Measurements from ENCODE around the gene SPATA2.

SPATA2 gene

DNA sequence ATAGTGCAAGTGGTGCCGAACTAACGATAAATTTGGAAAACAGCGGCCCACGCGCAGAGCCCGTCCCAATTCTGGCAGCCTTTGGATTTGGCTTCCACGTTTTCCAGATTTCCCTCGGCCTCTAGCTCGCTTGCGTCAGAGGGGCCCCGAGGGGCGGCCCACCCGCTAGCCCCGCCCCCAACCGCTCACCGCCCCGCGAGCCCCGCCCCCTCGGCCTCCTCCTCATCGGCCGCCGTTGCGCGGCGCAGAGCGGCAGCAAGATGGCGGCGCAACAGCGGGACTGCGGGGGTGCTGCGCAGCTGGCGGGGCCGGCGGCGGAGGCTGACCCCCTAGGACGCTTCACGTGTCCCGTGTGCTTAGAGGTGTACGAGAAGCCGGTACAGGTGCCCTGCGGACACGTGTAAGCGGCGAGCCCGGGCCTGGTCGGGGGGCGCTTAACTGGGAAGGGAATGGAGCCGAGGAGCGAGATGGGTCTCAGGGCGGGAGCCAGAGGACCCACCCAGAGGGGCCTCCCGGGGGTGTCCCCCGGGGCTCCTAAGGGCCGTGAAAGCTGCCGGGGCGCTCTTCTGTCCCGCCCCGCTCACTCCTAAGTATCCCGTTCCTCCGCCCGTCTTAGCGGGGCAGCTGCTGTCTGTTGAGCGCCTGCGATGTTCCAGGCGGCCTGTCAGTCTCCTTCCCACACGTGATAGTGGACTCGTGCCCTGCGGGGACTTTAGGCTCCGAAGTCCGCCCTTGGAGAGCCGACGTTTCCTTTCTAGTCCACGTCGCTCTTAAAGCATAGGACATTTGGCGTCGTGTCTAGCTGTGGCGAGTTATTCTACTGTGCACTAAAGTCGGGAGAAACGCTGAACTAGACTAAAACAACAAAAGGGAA lies 21.1 kb upstream of the SPATA2 start, which contains the start of gene RNF114:
Gene RNF114 (plus strand): TSS at position 245 of the 874 bp plus-strand sequence. CDS start 16 bp downstream, at position 261.
- peak; percentile 82 to 92 for DNase-seq (ENCODE audit: low read depth in 1 of 2, low spot score in 1 of 2)

DNA sequence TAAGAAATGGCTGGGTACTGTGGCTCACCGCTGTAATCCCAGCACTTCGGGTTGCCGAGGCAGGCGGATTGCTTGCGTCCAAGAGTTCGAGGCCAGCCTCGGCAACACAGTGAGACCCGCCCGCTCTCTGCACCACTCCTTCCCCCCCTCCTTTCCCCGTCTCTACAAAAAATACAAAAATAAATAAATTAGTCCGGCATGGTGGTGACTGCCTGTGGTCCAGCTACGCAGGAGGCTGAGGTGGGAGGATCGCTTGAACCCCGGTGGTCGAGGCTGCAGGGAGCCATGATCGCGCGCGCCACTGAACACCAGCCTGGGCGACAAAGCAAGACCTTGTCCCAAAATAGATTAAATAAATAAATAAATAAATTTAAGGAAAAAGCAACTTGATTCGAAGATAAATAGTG lies 20.4 kb upstream of the SPATA2 start:
- no peak for DNase-seq (ENCODE audit: low read depth in 1 of 2, low spot score in 1 of 2)

DNA sequence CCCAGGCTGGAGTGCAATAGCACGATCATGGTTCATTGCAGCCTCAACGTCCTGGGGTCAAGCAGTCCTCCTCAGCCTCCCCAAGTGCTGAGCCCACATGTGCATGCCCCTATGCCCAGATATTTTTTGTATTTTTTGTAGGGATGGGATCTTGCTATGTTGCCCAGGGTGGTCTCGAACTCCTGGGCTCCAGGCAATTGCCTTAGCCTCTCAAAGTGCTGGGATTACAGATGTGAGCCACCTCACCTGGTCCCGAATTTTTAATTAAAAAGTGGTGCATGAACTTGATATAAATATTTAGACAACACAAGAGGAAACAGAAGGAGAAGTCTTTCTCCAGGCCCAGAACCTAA lies 13.8 kb upstream of the SPATA2 start:
- no peak for DNase-seq (ENCODE audit: low read depth in 1 of 2, low spot score in 1 of 2)

DNA sequence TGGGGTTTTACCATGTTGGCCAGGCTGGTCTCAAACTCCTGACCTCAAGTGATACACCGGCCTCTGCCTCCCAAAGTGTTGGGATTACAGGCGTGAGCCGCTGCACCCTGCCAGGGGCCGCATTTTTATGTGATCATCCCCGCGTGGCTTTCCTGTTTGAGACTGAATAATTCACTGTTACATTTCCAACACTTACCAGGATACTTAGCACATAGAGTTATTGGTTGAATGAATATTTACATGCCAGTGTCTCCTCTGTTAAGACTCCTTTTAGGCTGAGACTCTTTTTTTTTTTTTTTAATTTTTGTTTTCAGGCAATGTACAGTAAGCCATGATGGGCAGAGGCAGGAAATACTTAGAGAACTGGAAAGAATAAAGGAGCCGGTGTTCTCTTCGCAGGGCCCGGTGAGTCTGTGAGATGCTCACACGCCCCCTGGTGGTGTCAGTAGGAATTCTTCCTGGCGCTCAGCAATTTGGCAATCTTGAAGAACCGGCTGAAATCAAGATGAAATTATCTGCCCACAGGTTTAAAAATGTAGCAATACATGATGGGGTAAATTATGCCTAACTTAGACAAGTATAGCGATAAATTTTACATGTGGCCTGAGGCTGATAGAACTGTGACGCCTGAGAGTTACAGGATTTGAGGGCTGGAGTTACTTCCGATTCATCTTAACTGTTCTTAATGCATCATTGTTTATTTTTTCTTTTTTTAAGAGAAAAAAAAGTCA lies 13.2 kb upstream of the SPATA2 start:
- peak; percentile 52 to 63 for DNase-seq (ENCODE audit: low read depth in 1 of 2, low spot score in 1 of 2)

DNA sequence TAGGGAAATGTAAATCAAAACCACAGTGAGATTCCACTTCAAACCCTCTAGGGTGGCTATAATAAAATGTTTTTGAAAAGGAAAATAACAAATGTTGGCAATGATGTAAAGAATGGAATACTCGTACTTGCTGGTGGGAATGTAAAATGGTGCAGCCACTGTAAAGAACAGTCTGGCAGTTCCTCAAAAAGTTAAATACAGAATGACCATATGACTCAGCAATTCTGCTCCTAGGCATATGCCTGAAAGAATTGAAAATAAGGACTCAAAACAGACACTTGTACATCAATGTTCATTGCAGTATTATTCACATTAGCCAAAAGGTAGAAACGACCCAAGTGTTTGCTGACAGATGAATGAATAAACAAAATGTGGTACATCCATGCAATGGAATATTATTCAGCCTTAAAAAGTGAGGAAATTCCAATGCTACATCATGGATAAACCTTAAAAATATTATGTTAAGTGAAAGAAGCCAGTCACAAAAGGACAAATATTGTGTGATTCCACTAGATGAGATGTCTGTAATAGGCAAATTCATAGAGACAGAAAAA lies 10.6 kb upstream of the SPATA2 start:
- no peak for DNase-seq (ENCODE audit: low read depth in 1 of 2, low spot score in 1 of 2)

DNA sequence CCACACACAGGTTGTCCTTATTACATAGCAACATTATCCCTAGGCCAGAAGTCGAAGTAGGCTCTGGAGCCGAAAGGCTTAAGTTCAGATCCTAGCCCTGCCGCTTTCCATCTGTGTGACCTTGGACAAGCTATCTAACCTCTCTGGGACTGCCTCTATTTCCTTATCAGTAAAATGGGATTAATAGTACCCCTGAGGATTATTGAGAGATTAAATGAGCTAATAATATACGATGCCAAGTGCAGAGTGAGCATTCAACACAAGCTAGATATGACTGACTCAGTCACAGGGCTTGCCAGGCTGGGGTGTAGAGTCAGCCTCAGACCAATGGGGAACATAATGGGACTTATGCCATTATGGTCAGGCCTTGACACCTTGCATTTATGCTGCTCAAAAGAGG lies 8.9 kb upstream of the SPATA2 start:
- no peak for DNase-seq (ENCODE audit: low read depth in 1 of 2, low spot score in 1 of 2)

DNA sequence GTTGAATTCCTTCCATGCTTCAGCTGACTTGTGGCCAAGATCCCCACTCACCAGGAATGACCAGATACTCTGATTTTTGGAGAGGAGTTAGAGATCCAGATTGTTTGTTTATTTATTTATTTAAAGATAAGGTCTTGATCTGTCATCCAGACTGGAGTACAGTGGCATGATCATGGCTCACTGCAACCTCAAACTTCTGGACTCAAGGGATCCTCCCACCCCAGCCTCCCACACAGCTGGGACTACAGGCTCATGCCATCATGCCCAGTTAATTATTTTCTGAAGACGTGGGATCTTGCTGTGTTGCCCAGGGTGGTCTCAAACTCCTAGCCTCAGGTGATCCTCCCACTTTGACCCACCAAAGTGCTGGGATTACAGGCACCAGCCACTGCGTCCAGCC lies 4.1 kb upstream of the SPATA2 start:
- DNase-seq (ENCODE audit: low read depth in 1 of 2, low spot score in 1 of 2): no peak

DNA sequence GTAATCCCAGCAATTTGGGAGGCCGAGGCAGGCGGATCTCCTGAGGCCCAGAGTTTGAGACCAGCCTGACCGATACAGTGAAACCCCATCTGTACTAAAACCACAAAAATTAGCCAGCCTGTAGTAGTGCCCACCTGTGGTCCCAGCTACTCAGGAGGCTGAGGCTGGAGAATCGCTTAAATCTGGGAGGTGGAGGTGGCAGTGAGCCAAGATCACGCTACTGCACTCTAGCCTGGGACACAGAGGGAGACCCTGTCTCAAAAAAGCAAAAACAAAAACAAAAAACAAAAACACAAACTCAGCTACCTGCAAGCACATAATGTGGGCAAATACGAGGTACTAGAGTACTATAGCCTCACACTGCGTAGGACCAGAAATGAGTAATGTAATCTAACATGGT lies 3.7 kb upstream of the SPATA2 start:
- no peak for DNase-seq (ENCODE audit: low read depth in 1 of 2, low spot score in 1 of 2)

DNA sequence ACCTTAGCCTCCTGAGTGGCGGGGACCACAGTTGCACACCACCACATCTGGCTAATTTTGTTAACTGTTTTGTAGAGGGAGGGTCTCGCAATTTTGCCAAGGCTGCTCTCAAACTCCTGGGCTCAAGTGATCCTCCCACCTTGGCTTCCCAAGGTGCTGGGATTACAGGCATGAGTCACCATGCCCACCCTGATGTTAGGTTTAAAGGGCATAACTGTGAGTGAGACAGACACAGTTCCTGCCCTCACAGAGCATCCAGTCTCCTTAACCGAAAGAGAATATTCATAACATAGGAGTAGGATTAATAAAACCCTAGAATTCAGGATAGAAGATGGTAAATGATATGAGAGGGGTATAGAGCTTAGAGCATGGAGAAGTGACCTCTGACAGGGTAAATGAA lies 3.1 kb upstream of the SPATA2 start:
- DNase-seq (ENCODE audit: low read depth in 1 of 2, low spot score in 1 of 2): no peak

DNA sequence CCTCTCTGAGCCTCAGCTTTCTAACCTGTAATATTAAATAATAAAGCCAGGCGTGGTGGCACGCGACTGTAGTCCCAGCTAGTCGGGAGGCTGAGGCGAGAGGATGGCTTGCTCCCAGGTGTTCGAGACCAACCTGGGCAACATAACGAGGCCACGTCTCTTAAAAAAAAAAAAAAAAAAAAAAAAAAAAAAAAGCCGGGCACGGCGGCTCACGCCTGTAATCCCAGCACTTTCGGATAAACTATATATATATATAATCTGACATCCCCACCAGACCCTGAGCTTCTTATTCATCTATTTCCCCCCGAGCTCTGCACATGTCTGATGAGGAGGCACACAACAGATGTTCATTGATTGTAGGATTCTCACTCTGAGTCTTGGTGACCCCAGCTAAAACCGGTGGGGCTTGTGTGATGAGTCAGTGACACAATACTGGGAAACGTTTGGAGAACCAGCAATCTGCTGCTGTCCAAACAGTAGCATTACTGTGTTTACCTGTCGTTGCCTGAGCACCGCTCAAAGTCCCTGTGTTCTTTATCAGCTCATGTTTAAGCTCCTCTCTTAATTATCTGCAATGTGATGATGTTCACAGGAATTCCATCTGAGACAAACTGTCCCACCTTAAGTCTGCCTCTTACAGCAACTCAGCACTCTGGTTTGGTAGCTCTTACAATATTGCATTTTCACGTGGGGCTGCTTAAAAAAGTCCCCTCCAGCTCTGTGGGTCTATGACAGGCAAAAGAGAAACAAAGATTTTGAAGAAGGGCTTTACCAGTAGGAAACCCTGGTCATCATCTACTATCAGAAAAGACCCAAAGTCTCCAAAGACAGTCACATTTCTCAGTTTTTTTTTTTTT lies 1.0 kb upstream of the SPATA2 start:
- no peak for DNase-seq (ENCODE audit: low read depth in 1 of 2, low spot score in 1 of 2)

DNA sequence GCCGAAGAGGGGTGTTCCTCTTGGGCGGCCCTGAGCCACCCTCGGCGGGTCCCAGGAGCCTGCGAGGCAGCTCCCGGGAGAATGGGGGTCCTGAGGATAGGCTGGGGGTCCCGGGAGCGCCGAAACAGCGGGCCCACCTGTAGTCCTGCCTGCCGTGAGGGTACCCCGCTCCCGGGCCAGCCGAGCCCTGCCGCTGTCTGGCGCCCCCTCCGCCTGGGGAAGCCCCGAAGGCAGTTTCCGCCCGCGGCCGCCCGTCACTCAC lies 280 bp downstream of the SPATA2 start:
- no peak for DNase-seq (ENCODE audit: low read depth in 1 of 2, low spot score in 1 of 2)

DNA sequence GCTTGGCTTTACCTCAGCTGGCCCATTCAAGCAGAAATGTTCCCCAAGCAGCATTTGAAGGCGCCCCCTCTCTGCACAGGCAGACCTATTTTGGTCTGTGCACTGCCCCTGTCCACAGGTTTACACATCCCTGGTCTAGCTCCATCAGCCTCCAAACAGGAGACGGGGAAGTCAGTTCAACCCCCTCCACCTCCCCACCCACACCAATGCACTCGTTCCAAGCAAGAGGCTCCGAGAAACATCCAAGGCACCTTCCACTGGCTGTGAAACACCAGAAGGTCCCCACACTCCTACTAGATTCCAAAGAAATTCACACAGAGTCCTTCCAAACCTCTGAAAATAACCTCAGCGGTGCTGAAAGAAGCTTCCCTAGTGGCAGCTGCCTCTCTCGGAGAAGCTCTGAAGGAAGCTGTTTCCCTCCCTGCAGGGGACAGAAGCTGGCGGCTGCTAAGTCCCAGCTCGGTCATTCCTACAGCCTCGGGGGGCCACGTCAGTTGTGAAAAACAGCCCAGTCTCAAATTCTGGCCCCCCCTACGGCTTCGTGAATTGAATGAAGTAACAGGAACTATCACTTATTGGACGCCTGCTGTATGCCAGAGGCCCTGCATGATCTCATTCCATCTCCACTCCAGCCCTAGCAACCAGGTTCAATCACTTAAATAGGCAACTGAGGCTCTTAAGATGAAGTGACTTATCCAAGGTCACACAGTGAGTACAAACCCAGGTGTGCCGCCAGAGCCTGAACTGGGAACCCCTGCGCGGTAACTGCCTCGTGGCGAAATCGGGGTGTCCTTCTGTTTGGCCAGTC lies 815 bp downstream of the SPATA2 start:
- DNase-seq (ENCODE audit: low read depth in 1 of 2, low spot score in 1 of 2): no peak

DNA sequence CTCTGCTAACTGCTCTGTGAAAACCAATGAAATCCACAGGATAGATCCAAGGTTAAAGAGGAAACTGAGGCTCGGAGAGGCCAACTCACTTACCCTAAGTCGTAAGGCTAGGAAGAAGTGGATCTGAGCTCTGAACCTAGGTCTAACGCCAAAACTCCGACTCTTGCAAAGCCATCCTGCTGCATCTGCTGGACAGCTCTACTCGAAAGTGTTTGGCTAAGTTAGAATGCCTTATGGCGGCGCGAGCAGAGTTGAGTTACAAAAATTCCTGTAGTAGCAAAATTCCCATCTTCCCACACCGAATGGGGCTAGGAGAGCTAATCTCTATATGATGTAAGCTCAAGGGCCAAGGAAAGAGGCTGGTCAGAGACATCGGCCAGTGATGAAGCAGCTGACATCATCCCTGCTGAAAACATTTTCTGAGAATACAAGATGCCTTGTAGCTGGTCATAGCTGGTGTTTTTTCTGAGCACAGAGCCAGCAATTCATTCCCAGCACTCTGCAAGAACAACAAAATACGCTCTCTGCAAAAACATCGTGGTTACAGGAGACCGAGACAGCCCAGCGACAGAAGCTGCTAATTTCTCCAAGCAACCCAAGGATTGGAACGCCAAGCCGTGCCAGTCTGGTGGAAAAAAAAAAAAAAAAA lies 1.8 kb downstream of the SPATA2 start:
- DNase-seq (ENCODE audit: low read depth in 1 of 2, low spot score in 1 of 2): no peak

DNA sequence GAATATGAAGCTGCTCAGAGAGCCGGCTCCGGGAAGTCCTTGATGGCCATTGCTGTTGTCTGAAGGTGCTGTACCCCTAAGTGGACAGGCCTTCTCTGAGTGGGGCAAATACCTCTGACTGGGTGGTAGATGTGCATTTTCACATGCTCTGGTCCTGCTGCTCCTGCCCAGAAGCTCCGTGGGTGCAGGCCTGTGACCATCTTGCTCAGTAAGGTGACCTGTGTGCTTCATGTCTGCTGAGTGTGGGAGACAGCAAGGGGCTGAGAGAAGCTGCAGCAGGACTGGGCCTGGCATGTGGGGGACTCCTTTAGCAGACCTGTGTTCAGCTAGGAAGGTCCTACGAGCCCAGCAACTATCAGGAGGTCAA lies 5.0 kb downstream of the SPATA2 start:
- no peak for DNase-seq (ENCODE audit: low read depth in 1 of 2, low spot score in 1 of 2)

DNA sequence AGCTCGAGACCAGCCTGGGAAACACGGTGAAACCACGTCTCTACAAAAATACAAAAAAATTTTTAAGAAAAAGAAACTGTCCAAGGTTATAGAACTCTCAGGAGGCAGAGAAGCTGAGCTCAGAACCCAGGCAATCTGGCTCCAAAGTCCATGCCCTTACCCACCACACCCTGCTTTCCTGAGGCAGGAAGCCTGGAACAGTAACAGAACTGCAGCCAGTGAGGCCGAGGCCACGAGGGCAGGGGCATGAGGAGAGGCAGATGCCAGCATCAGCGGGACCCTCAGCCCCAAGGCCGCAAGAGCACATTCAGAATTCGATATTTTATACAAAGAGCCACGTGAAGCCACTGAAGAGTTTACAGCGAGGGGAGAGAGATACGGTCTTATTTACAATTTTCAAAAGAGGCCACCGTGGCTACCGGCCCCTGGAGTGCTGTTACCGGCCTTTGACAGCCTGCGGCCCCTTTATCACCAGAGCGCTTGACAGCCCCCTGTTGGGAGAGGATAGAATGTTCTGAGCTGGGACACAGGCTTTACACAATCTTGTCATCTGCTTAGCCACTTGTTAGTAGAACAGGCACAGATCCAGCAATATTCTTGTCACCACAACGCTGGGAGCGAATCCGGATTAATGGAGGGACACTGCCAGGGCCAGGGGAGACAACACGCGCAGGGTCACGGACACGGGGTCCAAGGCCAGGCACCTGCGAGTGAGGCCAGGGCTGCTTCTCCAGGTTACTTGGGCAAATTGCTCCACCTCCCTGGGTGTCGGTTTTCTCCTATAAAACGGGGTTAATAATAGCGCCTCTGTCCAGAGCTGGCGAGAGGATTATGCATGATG lies 5.6 kb downstream of the SPATA2 start:
- no peak for DNase-seq (ENCODE audit: low read depth in 1 of 2, low spot score in 1 of 2)

DNA sequence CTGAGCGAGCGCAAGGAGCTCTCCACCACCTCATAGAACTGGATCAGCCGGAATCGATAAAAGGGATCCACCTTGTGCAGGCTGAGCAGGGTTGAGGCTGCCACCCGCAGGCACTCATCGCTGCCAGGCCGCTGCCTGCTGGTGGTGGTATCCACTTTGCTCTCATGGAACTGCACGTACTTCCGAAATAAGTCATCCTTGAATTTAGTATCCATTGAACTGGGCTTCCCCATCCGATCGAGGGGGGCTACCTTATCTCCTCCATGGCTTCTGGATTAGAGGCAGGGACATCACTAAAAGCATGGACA lies 7.1 kb downstream of the SPATA2 start:
- no peak for DNase-seq (ENCODE audit: low read depth in 1 of 2, low spot score in 1 of 2)

DNA sequence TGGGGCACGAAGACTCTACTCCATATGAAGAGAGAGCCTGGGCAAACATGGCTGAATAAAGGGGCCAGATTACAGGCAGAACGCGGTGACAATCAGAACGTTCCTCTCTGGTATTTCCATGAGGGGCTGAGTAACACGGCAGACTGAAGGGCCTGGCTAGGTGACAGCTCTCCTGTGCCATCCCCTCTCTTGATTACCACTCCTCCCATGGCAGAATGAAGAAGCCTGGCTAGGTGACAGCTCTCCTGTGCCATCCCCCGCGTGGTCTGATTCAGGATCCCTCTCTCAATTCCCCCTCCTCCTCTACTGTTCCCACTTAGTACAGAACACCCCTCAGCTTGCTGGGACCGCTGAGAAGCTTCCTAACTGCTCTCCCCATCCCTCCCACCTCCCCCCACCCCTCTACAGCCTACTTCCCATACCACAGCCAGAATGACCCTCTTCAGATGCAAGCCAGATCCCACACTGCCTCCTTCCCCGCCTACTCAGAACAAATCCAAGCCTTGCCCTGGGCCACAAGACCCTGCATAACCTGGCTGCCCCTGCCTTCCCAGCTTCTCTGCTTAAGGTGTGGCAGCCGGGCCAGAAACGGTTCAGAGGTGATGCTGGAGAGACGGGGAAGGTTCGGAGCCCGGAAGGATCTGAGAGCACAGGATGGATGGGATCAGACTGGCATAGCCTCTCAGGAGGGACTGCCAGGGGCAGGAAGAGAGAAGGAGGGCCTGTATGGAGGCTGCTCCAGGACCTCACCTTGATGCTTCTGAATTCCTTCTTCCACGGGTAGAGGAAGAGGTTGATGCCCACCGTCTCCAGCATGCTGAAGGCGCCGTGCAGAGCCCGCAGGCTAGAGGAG lies 7.7 kb downstream of the SPATA2 start:
- DNase-seq (ENCODE audit: low read depth in 1 of 2, low spot score in 1 of 2): no peak

DNA sequence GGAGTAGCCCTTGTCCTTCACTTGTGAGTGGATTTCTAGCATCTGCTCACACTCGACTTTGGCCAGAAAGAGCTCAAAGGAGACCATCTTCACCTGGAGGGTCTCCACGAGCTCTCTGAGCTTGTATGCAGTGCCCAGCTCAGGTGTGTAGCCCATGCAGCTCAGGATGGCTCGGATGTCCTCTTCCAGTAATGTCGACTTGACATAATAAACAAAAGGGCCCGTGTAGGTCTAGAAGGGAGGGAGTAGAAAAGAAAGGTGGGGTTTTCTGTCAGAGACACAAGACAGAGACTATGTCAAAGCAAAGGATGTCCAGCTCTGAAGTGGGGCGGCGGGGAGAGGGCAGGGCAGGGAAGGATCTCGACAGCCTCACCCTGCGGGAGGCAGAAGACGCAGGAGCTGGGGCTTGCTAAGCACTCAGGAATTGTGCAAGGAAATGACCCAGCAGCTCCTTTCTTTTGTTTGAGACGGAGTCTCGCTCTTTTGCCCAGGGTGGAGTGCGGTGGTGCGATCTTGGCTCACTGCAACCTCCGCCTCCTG lies 8.6 kb downstream of the SPATA2 start:
- DNase-seq (ENCODE audit: low read depth in 1 of 2, low spot score in 1 of 2): no peak
